HepG2 (cell line): ENCODE measurements around the gene NAPEPLD. TPM values are rescaled to one million over a fixed set of nuclear protein-coding genes. Genes with fewer than 3 reads are reported as not detected.

Experiments
- AHR ChIP-seq: IDR thresholded peaks from 2 replicates; pipeline ENCODE4 v1.6.1; 2018; ENCODE audit warnings: missing genetic modification reagents, missing compliant biosample characterization
- FOXA1 ChIP-seq, 2 experiments: fragments of 450-650 bp in 1 of 2; sonication (generic) in 1 of 2; formaldehyde crosslinking in 1 of 2; IDR thresholded peaks; 2 replicates each; pipeline versions ENCODE4 v1.4.0 to v1.6.1; 2016 to 2020; ENCODE audit warnings: missing genetic modification reagents in 1 of 2
- KDM6A ChIP-seq: IDR thresholded peaks from 2 replicates; pipeline ENCODE4 v1.6.1; 2016; ENCODE audit warnings: low read depth
- KLF15 ChIP-seq: sonication (generic); formaldehyde crosslinking; IDR thresholded peaks from 2 replicates; pipeline ENCODE4 v1.8.1; 2023; ENCODE audit warnings: borderline replicate concordance, mild to moderate bottlenecking, inconsistent platforms, missing genetic modification reagents, mixed read lengths
- KLF9 ChIP-seq: IDR thresholded peaks from 2 replicates; pipeline ENCODE4 v1.6.1; 2016; ENCODE audit warnings: low read depth
- MATR3 ChIP-seq: sonication (generic); formaldehyde crosslinking; IDR thresholded peaks from 2 replicates; pipeline ENCODE4 v1.4.0; 2020; ENCODE audit warnings: missing genetic modification reagents
- MBNL3 ChIP-seq: fragments of 250-450 bp; sonication (Bioruptor Pico); conservative IDR thresholded peaks from 2 replicates; pipeline ENCODE4 v1.8.0; 2022; ENCODE audit warnings: mild to moderate bottlenecking, inconsistent platforms
- MYNN ChIP-seq: sonication (generic); formaldehyde crosslinking; IDR thresholded peaks from 2 replicates; pipeline ENCODE4 v1.4.0; 2020; ENCODE audit warnings: mild to moderate bottlenecking, low read depth, missing genetic modification reagents
- NBN ChIP-seq: fragments of 450-650 bp; conservative IDR thresholded peaks from 2 replicates; pipeline ENCODE4 v1.6.1; 2017
- RAD21 ChIP-seq: fragments of 450-650 bp; formaldehyde crosslinking; IDR thresholded peaks from 2 replicates; pipeline ENCODE4 v1.5.0; 2020; ENCODE audit warnings: mild to moderate bottlenecking
- SCMH1 ChIP-seq: sonication (generic); formaldehyde crosslinking; IDR thresholded peaks from 2 replicates; pipeline ENCODE4 v1.9.0; 2021; ENCODE audit warnings: missing genetic modification reagents, mild to moderate bottlenecking, borderline replicate concordance
- SMAD1 ChIP-seq: sonication (generic); formaldehyde crosslinking; IDR thresholded peaks from 2 replicates; pipeline ENCODE4 v1.4.0; 2020; ENCODE audit warnings: missing genetic modification reagents, low read depth, mild to moderate bottlenecking, borderline replicate concordance
- SMARCC2 ChIP-seq: fragments of 450-650 bp; IDR thresholded peaks from 2 replicates; pipeline ENCODE4 v1.6.1; 2017; ENCODE audit warnings: antibody characterized with exemption, mild to moderate bottlenecking
- SP140L ChIP-seq: sonication (generic); formaldehyde crosslinking; IDR thresholded peaks from 2 replicates; pipeline ENCODE4 v1.4.0; 2020; ENCODE audit warnings: missing genetic modification reagents, borderline replicate concordance
- TEAD3 ChIP-seq: optimal IDR thresholded peaks from 2 replicates; pipeline ENCODE3; 2016; ENCODE audit warnings: borderline replicate concordance
- TMF1 ChIP-seq: sonication (generic); formaldehyde crosslinking; IDR thresholded peaks from 2 replicates; pipeline ENCODE4 v1.8.1; 2022; ENCODE audit warnings: low read depth, missing genetic modification reagents
- ZMAT5 ChIP-seq: sonication (generic); formaldehyde crosslinking; IDR thresholded peaks from 2 replicates; pipeline ENCODE4 v1.5.0; 2020; ENCODE audit warnings: mild to moderate bottlenecking, low read depth, missing genetic modification reagents, borderline replicate concordance
- ZNF138 ChIP-seq: sonication (generic); formaldehyde crosslinking; IDR thresholded peaks from 2 replicates; pipeline ENCODE4 v1.5.0; 2020; ENCODE audit warnings: mild to moderate bottlenecking, low read depth, missing genetic modification reagents
- ZNF225 ChIP-seq: sonication (generic); formaldehyde crosslinking; IDR thresholded peaks from 2 replicates; pipeline ENCODE4 v1.4.0; 2020; ENCODE audit warnings: mild to moderate bottlenecking, missing genetic modification reagents
- ZNF234 ChIP-seq: sonication (generic); formaldehyde crosslinking; conservative IDR thresholded peaks from 2 replicates; pipeline ENCODE4 v1.5.1; 2020; ENCODE audit warnings: mild to moderate bottlenecking, missing genetic modification reagents
- ZNF3 ChIP-seq: IDR thresholded peaks from 2 replicates; pipeline ENCODE4 v1.7.0; 2017; ENCODE audit warnings: inconsistent platforms
- ZNF30 ChIP-seq: sonication (generic); formaldehyde crosslinking; IDR thresholded peaks from 2 replicates; pipeline ENCODE4 v1.5.0; 2020; ENCODE audit warnings: mild to moderate bottlenecking, missing genetic modification reagents
- ZNF33B ChIP-seq: sonication (generic); formaldehyde crosslinking; IDR thresholded peaks from 2 replicates; pipeline ENCODE4 v1.5.1; 2020; ENCODE audit warnings: mild to moderate bottlenecking, missing genetic modification reagents
- ZNF510 ChIP-seq: sonication (generic); formaldehyde crosslinking; IDR thresholded peaks from 2 replicates; pipeline ENCODE4 v1.4.0; 2020; ENCODE audit warnings: low read depth, mild to moderate bottlenecking, missing genetic modification reagents
- ZNF570 ChIP-seq: sonication (generic); formaldehyde crosslinking; IDR thresholded peaks from 2 replicates; pipeline ENCODE4 v1.4.0; 2020; ENCODE audit warnings: mild to moderate bottlenecking, missing genetic modification reagents, borderline replicate concordance
- ZNF629 ChIP-seq: sonication (generic); formaldehyde crosslinking; conservative IDR thresholded peaks from 2 replicates; pipeline ENCODE4 v1.5.0; 2020; ENCODE audit warnings: missing genetic modification reagents
- ZNF766 ChIP-seq: sonication (generic); formaldehyde crosslinking; IDR thresholded peaks from 2 replicates; pipeline ENCODE4 v1.5.0; 2020; ENCODE audit warnings: missing genetic modification reagents, borderline replicate concordance
- ZNF83 ChIP-seq: sonication (generic); formaldehyde crosslinking; IDR thresholded peaks from 2 replicates; pipeline ENCODE4 v1.4.0; 2020; ENCODE audit warnings: missing genetic modification reagents, mild to moderate bottlenecking, borderline replicate concordance
- polyA plus RNA-seq, 8 experiments: library from polyadenylated mRNA; depleted of rRNA in 3 of 8; stranded (reverse) in 7 of 8; unstranded in 1 of 8; fragments of >200 nt; fragmentation: Illumina TruSeq in 4 of 8; extraction: Trizol in 4 of 8; gene quantifications; 2 replicates each; pipeline versions ENCODE4 v1.2.1 to v1.2.3, GENCODE V29; 2011 to 2016; ENCODE audit warnings: low read depth in 4 of 8, missing spikeins in 1 of 8, mixed read lengths in 1 of 8; ENCODE audit not compliant: insufficient read depth in 1 of 8
- total RNA-seq, 5 experiments: library from RNA; depleted of rRNA; stranded (reverse); fragments of >200 nt; fragmentation: Illumina TruSeq; extraction: Trizol; gene quantifications; 2 replicates each; pipeline ENCODE4 v1.2.3, GENCODE V29; 2016; ENCODE audit warnings: low read depth in 1 of 5
- TF ChIP-seq, protein P1 (sequence below): sonication (generic); formaldehyde crosslinking; IDR thresholded peaks from 2 replicates; pipeline ENCODE4 v1.4.0; 2020; ENCODE audit warnings: missing genetic modification reagents

The NAPEPLD gene
- total and polyA plus RNA-seq, 2 of the 13 experiments (the other 11 are each of a cell fraction or from before 2014, with no cell fraction given), result 3.4 to 5.6 TPM

GRCh38 chr7:103074519-103075336 lies 74.2 kb downstream of the NAPEPLD start, which contains the start of the genes ARMC10 and FBXL13 (continued):
- TF ChIP-seq AHR (CRISPR knock-in tag) (no peak), ZNF629 (CRISPR knock-in tag) (no peak), ZNF225 (peak; percentile 35; the same call in 1 of the 2 replicates), TEAD3 (CRISPR knock-in tag) (no peak), KLF15 (CRISPR knock-in tag) (peak; percentile 34; the same call in 1 of the 2 replicates), ZNF30 (CRISPR knock-in tag) (0 out of 2 replicates have a peak, but pooled peaks have one; percentile 54), SMAD1 (CRISPR knock-in tag) (peak; percentile 66; the same call in 1 of the 2 replicates), SMARCC2 (no peak), ZNF83 (CRISPR knock-in tag) (no peak), FOXA1 (IDR thresholded peaks at IDR 0.05) (no peak), FOXA1 (CRISPR knock-in tag; IDR thresholded peaks at IDR 0.05) (no peak), ZMAT5 (CRISPR knock-in tag) (no peak), ZNF33B (CRISPR knock-in tag) (no peak), MATR3 (no peak), KDM6A (CRISPR knock-in tag) (0 out of 2 replicates have a peak, but pooled peaks have one; percentile 14), ZNF3 (CRISPR knock-in tag) (no peak), MYNN (CRISPR knock-in tag) (no peak), ZNF570 (no peak), ZNF234 (no peak), SP140L (no peak), TMF1 (peak; percentile 90), ZNF510 (no peak), ZNF766 (no peak), SCMH1 (no peak), MBNL3 (CRISPR knock-in tag) (no peak), ZNF138 (no peak), KLF9 (CRISPR knock-in tag) (no peak), RAD21 (CRISPR knock-in tag) (0 out of 2 replicates have a peak, but pooled peaks have one; percentile 22), NBN (no peak)
- TF ChIP-seq, protein P1, sequence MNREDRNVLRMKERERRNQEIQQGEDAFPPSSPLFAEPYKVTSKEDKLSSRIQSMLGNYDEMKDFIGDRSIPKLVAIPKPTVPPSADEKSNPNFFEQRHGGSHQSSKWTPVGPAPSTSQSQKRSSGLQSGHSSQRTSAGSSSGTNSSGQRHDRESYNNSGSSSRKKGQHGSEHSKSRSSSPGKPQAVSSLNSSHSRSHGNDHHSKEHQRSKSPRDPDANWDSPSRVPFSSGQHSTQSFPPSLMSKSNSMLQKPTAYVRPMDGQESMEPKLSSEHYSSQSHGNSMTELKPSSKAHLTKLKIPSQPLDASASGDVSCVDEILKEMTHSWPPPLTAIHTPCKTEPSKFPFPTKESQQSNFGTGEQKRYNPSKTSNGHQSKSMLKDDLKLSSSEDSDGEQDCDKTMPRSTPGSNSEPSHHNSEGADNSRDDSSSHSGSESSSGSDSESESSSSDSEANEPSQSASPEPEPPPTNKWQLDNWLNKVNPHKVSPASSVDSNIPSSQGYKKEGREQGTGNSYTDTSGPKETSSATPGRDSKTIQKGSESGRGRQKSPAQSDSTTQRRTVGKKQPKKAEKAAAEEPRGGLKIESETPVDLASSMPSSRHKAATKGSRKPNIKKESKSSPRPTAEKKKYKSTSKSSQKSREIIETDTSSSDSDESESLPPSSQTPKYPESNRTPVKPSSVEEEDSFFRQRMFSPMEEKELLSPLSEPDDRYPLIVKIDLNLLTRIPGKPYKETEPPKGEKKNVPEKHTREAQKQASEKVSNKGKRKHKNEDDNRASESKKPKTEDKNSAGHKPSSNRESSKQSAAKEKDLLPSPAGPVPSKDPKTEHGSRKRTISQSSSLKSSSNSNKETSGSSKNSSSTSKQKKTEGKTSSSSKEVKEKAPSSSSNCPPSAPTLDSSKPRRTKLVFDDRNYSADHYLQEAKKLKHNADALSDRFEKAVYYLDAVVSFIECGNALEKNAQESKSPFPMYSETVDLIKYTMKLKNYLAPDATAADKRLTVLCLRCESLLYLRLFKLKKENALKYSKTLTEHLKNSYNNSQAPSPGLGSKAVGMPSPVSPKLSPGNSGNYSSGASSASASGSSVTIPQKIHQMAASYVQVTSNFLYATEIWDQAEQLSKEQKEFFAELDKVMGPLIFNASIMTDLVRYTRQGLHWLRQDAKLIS (CRISPR knock-in tag), result no peak
